Endothelial cell of umbilical vein (primary cell): ENCODE data around the gene SCN1B.

Experiments
- CTCF ChIP-seq, 2 donors: IDR thresholded peaks; 1 replicate in 1 of 2; 2 replicates in 1 of 2; pipeline ENCODE4 v1.5.1; 2011; ENCODE audit warnings: low read length in 2 of 2, mild to moderate bottlenecking in 2 of 2, moderate library complexity in 2 of 2, control low read depth in 1 of 2, inconsistent platforms in 1 of 2, low read depth in 1 of 2; ENCODE audit not compliant: insufficient read depth in 1 of 2; ENCODE audit errors: extremely low read depth in 1 of 2
- POLR2A ChIP-seq: IDR thresholded peaks from 2 replicates; pipeline ENCODE4 v1.6.1; 2012; ENCODE audit warnings: low read depth, mild to moderate bottlenecking, control low read depth, low read length
- TF ChIP-seq, protein P1 (sequence below): IDR thresholded peaks from 2 replicates; pipeline ENCODE4 v1.6.1; 2011; ENCODE audit not compliant: insufficient read depth, insufficient read length

DNA sequence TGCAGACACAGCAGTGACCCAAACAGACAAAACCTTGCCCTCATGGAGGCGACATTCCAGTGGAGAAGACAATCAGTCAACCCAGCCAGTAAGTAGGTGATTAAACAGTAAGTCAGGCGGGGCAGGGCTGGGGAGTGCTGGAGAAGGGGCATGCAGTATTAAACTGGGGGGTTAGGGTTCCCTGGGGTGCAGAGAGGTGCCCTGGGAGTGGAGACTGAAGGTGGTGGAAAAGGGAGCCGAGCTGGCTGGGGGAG, 54.2 kb downstream of the SCN1B start:
- TF ChIP-seq CTCF (IDR thresholded peaks at IDR 0.05; ENCODE audit: extremely low read depth in 1 of 2, insufficient read depth in 1 of 2, low read depth in 1 of 2, low read length in 2 of 2) (no peak), POLR2A (no peak)
- TF ChIP-seq, protein P1, sequence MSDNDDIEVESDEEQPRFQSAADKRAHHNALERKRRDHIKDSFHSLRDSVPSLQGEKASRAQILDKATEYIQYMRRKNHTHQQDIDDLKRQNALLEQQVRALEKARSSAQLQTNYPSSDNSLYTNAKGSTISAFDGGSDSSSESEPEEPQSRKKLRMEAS: no peak
